BE2C (cell line): ENCODE results near the gene MAN1B1.
"Not testable (repeated sequence)": the region's sequence is repeated elsewhere in the genome, so short reads cannot be mapped to it uniquely, and the experiment has no call there.

Source experiments
- DNase-seq: peaks from one replicate; pipeline ENCODE4 v3.0.0-alpha.2; 2020
- H3K27me3 ChIP-seq: fragments of 250-450 bp; sonication (Bioruptor Pico); 2 replicates; pipeline ENCODE4 v1.5.1; 2020; ENCODE audit warnings: mild to moderate bottlenecking
- H3K36me3 ChIP-seq: fragments of 250-450 bp; sonication (Bioruptor Pico); 2 replicates; pipeline ENCODE4 v1.5.1; 2020; ENCODE audit warnings: mild to moderate bottlenecking
- H3K4me1 ChIP-seq: fragments of 250-450 bp; sonication (Bioruptor Pico); 2 replicates; pipeline ENCODE4 v1.5.1; 2020
- H3K4me3 ChIP-seq: 2 replicates; pipeline ENCODE4 v1.5.1; 2011; ENCODE audit warnings: low read depth, low read length
- H3K9me3 ChIP-seq: fragments of 250-450 bp; sonication (Bioruptor Pico); 2 replicates; pipeline ENCODE4 v1.5.1; 2020
- CTCF ChIP-seq: IDR thresholded peaks from 2 replicates; pipeline ENCODE4 v1.5.1; 2012; ENCODE audit warnings: mild to moderate bottlenecking, low read depth, low read length

Gene MAN1B1

GRCh38 chr9:137130176-137130755 is 43.5 kb downstream of the MAN1B1 start:
- H3K4me1 ChIP-seq, result no peaks in the 10 kb centered on the region
- no peaks in the 10 kb centered on the region for H3K27me3 ChIP-seq
- peak; percentile 32 for DNase-seq
- peak overlapping the region; percentile 70 for H3K4me3 ChIP-seq
- TF ChIP-seq CTCF, result no peak
- H3K9me3 ChIP-seq, result no peaks in the 10 kb centered on the region
- no peaks in the 10 kb centered on the region for H3K36me3 ChIP-seq

DNA sequence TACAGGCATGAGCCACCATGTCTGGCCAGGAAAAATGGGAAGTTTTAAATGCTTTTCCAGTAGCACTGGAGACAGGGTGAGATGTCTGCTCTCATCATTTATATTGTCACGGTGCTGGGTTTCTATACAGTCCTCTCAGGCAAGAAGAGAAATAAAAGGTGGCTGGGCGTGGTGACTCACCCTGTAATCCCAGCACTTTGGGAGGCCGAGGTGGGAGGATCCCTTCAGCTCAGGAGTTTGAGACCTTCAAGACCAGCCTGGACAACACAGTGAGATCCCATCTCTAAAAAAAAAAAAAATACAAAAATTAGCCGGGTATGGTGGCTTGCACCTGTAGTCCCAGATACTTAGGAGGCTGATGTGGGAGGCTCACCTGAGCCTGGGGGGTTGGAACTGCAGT is 47.4 kb downstream of the MAN1B1 start:
- TF ChIP-seq CTCF, result no peak
- H3K27me3 ChIP-seq, result peaks cover 11% of the 10 kb centered on the region
- H3K36me3 ChIP-seq, result no peaks in the 10 kb centered on the region
- no peak for DNase-seq
- H3K4me1 ChIP-seq, result no peaks in the 10 kb centered on the region
- no peaks in the 10 kb centered on the region for H3K9me3 ChIP-seq
- H3K4me3 ChIP-seq, result no peak overlapping the region

- H3K4me1 ChIP-seq, H3K36me3 ChIP-seq, H3K9me3 ChIP-seq, DNase-seq, H3K4me3 ChIP-seq: not testable (repeated sequence)
- H3K27me3 ChIP-seq, result peaks cover 21% of the 10 kb centered on the region
These were observed 48.4 kb downstream of the MAN1B1 start for GRCh38 chr9:137135154-137135553.

- Histone ChIP-seq H3K4me1 (no peaks in the 10 kb centered on the region), H3K36me3 (no peaks in the 10 kb centered on the region), H3K4me3 (no peak overlapping the region), H3K9me3 (no peaks in the 10 kb centered on the region), H3K27me3 (peaks cover 25% of the 10 kb centered on the region)
- no peak for TF ChIP-seq CTCF
- peak; percentile 19 for DNase-seq
These were observed 49.6 kb downstream of the MAN1B1 start for GRCh38 chr9:137136261-137136880.

DNA sequence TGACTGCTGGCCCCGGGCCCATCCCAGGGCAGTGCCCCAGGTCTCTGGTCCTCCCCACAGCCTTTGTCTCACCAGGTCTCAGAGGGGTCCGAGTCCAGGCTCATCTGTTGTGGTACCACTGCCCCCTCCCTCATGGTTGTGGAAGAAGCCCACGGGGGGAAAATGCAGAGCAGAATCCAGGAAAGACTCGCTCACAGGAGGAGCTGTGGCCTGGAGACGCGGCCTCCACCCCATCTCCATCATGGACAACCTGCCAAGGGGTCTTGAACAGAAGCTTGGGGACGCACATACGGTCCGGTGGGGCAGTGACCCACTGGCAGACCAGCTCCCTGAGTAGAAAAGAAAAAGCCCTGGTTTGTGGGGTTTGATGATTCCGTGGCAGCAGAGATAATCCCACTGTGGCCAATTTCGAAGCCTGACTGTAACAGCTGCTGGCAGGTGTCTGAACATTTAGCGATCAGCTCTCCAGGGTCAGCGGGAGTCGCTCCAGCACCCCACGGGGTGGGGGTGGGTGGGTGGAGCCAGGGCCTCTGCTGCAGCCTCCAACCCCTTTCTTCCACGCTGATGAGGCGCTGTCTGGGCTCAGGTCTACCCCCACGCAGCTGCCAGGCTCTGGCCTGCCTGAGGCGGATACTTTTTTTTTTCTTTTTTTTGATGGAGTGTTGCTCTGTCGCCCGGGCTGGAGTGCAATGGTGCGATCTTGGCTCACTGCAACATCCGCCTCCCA is 50.3 kb downstream of the MAN1B1 start:
- Histone ChIP-seq H3K36me3 (no peaks in the 10 kb centered on the region), H3K4me1 (no peaks in the 10 kb centered on the region), H3K27me3 (peaks cover 25% of the 10 kb centered on the region), H3K9me3 (no peaks in the 10 kb centered on the region), H3K4me3 (no peak overlapping the region)
- no peak for TF ChIP-seq CTCF
- DNase-seq, result peak; percentile 22

- peaks cover 25% of the 10 kb centered on the region for H3K27me3 ChIP-seq
- peak; percentile 16; the same call in 1 of the 2 replicates for TF ChIP-seq CTCF
- peak overlapping the region; percentile 43 for H3K4me3 ChIP-seq
- H3K4me1 ChIP-seq, result no peaks in the 10 kb centered on the region
- H3K36me3 ChIP-seq, result no peaks in the 10 kb centered on the region
- H3K9me3 ChIP-seq, result no peaks in the 10 kb centered on the region
- peak; percentile 65 for DNase-seq
These were observed 51.4 kb downstream of the MAN1B1 start for GRCh38 chr9:137138058-137138721.
